Karpas-422 (cell line): Measurements from ENCODE around the gene USP15. TPM values are rescaled to one million over a fixed set of nuclear protein-coding genes. Genes with fewer than 3 reads are reported as not detected.

Experiments
- DNase-seq: peaks from one replicate; pipeline ENCODE4 v3.0.0-alpha.2; 2015
- H2AFZ ChIP-seq: fragments of 200-600 bp; sonication (generic); 2 replicates; pipeline ENCODE4 v1.6.1; 2014; ENCODE audit warnings: antibody characterized with exemption, low read length, mixed read lengths
- H3K27ac ChIP-seq: fragments of 200-600 bp; sonication (generic); 2 replicates; pipeline ENCODE4 v1.5.1; 2014; ENCODE audit warnings: mild to moderate bottlenecking, low read length, moderate library complexity
- H3K27me3 ChIP-seq: fragments of 200-600 bp; sonication (generic); 2 replicates; pipeline ENCODE4 v1.6.1; 2014; ENCODE audit warnings: low read length, mixed read lengths
- H3K36me3 ChIP-seq: fragments of 200-600 bp; sonication (generic); 2 replicates; pipeline ENCODE4 v1.6.1; 2014; ENCODE audit warnings: low read length, mixed read lengths; ENCODE audit not compliant: insufficient read depth
- H3K4me1 ChIP-seq: fragments of 200-600 bp; sonication (generic); 2 replicates; pipeline ENCODE4 v1.6.1; 2014; ENCODE audit warnings: mild to moderate bottlenecking, low read length, mixed read lengths
- H3K4me2 ChIP-seq: fragments of 200-600 bp; sonication (generic); 2 replicates; pipeline ENCODE4 v1.6.1; 2014; ENCODE audit warnings: low read length, low read depth, mild to moderate bottlenecking; ENCODE audit not compliant: poor library complexity, severe bottlenecking
- H3K4me3 ChIP-seq: fragments of 200-600 bp; sonication (generic); 2 replicates; pipeline ENCODE4 v1.5.1; 2014; ENCODE audit warnings: mild to moderate bottlenecking, antibody characterized with exemption, low read length, mixed read lengths
- H3K79me2 ChIP-seq: fragments of 200-600 bp; sonication (generic); 2 replicates; pipeline ENCODE4 v1.6.1; 2014; ENCODE audit warnings: mild to moderate bottlenecking, low read length, mixed read lengths
- H3K9ac ChIP-seq: fragments of 200-600 bp; sonication (generic); 2 replicates; pipeline ENCODE4 v1.6.0; 2014; ENCODE audit warnings: low read length
- H3K9me2 ChIP-seq: fragments of 200-600 bp; sonication (generic), shearing (Covaris generic); replicated peaks from 2 replicates; pipeline ENCODE4 v1.6.0; 2014; ENCODE audit warnings: mild to moderate bottlenecking, low read length, moderate library complexity; ENCODE audit not compliant: insufficient read depth
- H3K9me3 ChIP-seq: fragments of 300-700, 200-600 bp; sonication (generic); 2 replicates; pipeline ENCODE4 v1.6.1; 2014; ENCODE audit warnings: low read length, mixed read lengths
- H4K20me1 ChIP-seq: fragments of 200-600 bp; sonication (generic); 2 replicates; pipeline ENCODE4 v1.6.1; 2014; ENCODE audit warnings: mild to moderate bottlenecking, antibody characterized with exemption, low read length, low read depth; ENCODE audit not compliant: insufficient read depth
- total RNA-seq: library from RNA; depleted of rRNA; stranded (reverse); fragments of >200 nt; shearing (Covaris generic); gene quantifications from 2 replicates; pipeline ENCODE4 v1.2.3, GENCODE V29; 2014; ENCODE audit warnings: low replicate concordance

The USP15 gene
- total RNA-seq, 1 experiment from 2014 or later, result 96.0 TPM

GRCh38 chr12:62379723-62380045 lies 119.5 kb downstream of the USP15 start:
- H3K9me2 ChIP-seq, result no peaks in the 10 kb centered on the region
- H3K4me2 ChIP-seq, result no peak overlapping the region
- no peak overlapping the region for H3K27ac ChIP-seq
- no peaks in the 10 kb centered on the region for H4K20me1 ChIP-seq
- H3K36me3 ChIP-seq, result peaks cover 18% of the 10 kb centered on the region
- no peaks in the 10 kb centered on the region for H3K4me1 ChIP-seq
- H3K4me3 ChIP-seq, result no peak overlapping the region
- no peak overlapping the region for H3K9ac ChIP-seq
- peaks cover 54% of the 10 kb centered on the region for H3K79me2 ChIP-seq
- no peaks in the 10 kb centered on the region for H3K27me3 ChIP-seq
- no peak overlapping the region for H2AFZ ChIP-seq
- no peak for DNase-seq
- no peaks in the 10 kb centered on the region for H3K9me3 ChIP-seq

- peaks cover 23% of the 10 kb centered on the region for H3K36me3 ChIP-seq
- no peak overlapping the region for H3K4me2 ChIP-seq
- peaks cover 33% of the 10 kb centered on the region for H3K79me2 ChIP-seq
- no peak overlapping the region for H2AFZ ChIP-seq
- H4K20me1 ChIP-seq, result no peaks in the 10 kb centered on the region
- no peak for DNase-seq
- no peaks in the 10 kb centered on the region for H3K9me3 ChIP-seq
- H3K4me3 ChIP-seq, result no peak overlapping the region
- H3K27ac ChIP-seq, result no peak overlapping the region
- no peak overlapping the region for H3K9ac ChIP-seq
- no peaks in the 10 kb centered on the region for H3K9me2 ChIP-seq
- no peaks in the 10 kb centered on the region for H3K27me3 ChIP-seq
- no peaks in the 10 kb centered on the region for H3K4me1 ChIP-seq
Measured at GRCh38 chr12:62382526-62382925, 122.3 kb downstream of the USP15 start.

- H3K4me1 ChIP-seq, result peaks cover 17% of the 10 kb centered on the region
- no peak overlapping the region for H3K4me2 ChIP-seq
- no peak overlapping the region for H3K9ac ChIP-seq
- H4K20me1 ChIP-seq, result no peaks in the 10 kb centered on the region
- peaks cover 64% of the 10 kb centered on the region for H3K36me3 ChIP-seq
- no peak for DNase-seq
- no peaks in the 10 kb centered on the region for H3K9me3 ChIP-seq
- H3K79me2 ChIP-seq, result peaks cover 10% of the 10 kb centered on the region; the same call in 1 of the 2 replicates
- H2AFZ ChIP-seq, result no peak overlapping the region
- H3K27ac ChIP-seq, result no peak overlapping the region
- H3K4me3 ChIP-seq, result no peak overlapping the region
- H3K9me2 ChIP-seq, result no peaks in the 10 kb centered on the region
- no peaks in the 10 kb centered on the region for H3K27me3 ChIP-seq
Measured at GRCh38 chr12:62396750-62397149, 136.5 kb downstream of the USP15 start.

GRCh38 chr12:62400135-62400534 lies 139.9 kb downstream of the USP15 start:
- DNase-seq, result peak; percentile 52

GRCh38 chr12:62401631-62402030 lies 141.4 kb downstream of the USP15 start:
- Histone ChIP-seq H3K79me2 (0 out of 2 replicates have a peak, but pooled peaks cover 7% of the 10 kb centered on the region), H3K27ac (no peak overlapping the region), H3K36me3 (peaks cover 66% of the 10 kb centered on the region), H3K9me3 (no peaks in the 10 kb centered on the region), H3K4me2 (no peak overlapping the region), H2AFZ (no peak overlapping the region), H3K4me3 (no peak overlapping the region), H3K27me3 (no peaks in the 10 kb centered on the region), H4K20me1 (no peaks in the 10 kb centered on the region), H3K9me2 (no peaks in the 10 kb centered on the region), H3K9ac (no peak overlapping the region), H3K4me1 (peaks cover 17% of the 10 kb centered on the region)
- DNase-seq, result no peak

More at GRCh38 chr12:62400135-62400534, 139.9 kb downstream of the USP15 start:
- Histone ChIP-seq H3K9me3 (no peaks in the 10 kb centered on the region), H2AFZ (no peak overlapping the region), H3K27ac (peak overlapping the region; percentile 27; the same call in 1 of the 2 replicates), H3K9me2 (no peaks in the 10 kb centered on the region), H3K36me3 (peaks cover 66% of the 10 kb centered on the region), H3K4me1 (peaks cover 17% of the 10 kb centered on the region), H3K27me3 (no peaks in the 10 kb centered on the region), H4K20me1 (no peaks in the 10 kb centered on the region), H3K4me3 (no peak overlapping the region), H3K4me2 (peak overlapping the region; percentile 4), H3K9ac (no peak overlapping the region), H3K79me2 (0 out of 2 replicates have a peak, but pooled peaks cover 7% of the 10 kb centered on the region)

GRCh38 chr12:62403031-62403430 lies 142.8 kb downstream of the USP15 start:
- Histone ChIP-seq H3K9me3 (no peaks in the 10 kb centered on the region), H2AFZ (no peak overlapping the region), H3K79me2 (0 out of 2 replicates have a peak, but pooled peaks cover 7% of the 10 kb centered on the region), H3K4me3 (no peak overlapping the region), H3K9me2 (no peaks in the 10 kb centered on the region), H3K27ac (no peak overlapping the region), H3K9ac (no peak overlapping the region), H3K36me3 (peaks cover 64% of the 10 kb centered on the region), H3K27me3 (no peaks in the 10 kb centered on the region), H4K20me1 (no peaks in the 10 kb centered on the region), H3K4me1 (peaks cover 17% of the 10 kb centered on the region), H3K4me2 (no peak overlapping the region)
- DNase-seq, result no peak

GRCh38 chr12:62407587-62407986 lies 147.4 kb downstream of the USP15 start:
- DNase-seq, result no peak

GRCh38 chr12:62409068-62409467 lies 148.9 kb downstream of the USP15 start:
- no peaks in the 10 kb centered on the region for H3K27me3 ChIP-seq
- H3K4me3 ChIP-seq, result no peak overlapping the region
- H3K36me3 ChIP-seq, result peaks cover 34% of the 10 kb centered on the region
- no peaks in the 10 kb centered on the region for H3K9me3 ChIP-seq
- DNase-seq, result no peak
- H3K4me2 ChIP-seq, result no peak overlapping the region
- no peak overlapping the region for H3K27ac ChIP-seq
- no peak overlapping the region for H2AFZ ChIP-seq
- no peaks in the 10 kb centered on the region for H4K20me1 ChIP-seq
- no peaks in the 10 kb centered on the region for H3K9me2 ChIP-seq
- no peak overlapping the region for H3K9ac ChIP-seq
- H3K4me1 ChIP-seq, result no peaks in the 10 kb centered on the region
- H3K79me2 ChIP-seq, result no peaks in the 10 kb centered on the region

More at GRCh38 chr12:62407587-62407986, 147.4 kb downstream of the USP15 start:
- Histone ChIP-seq H3K4me2 (no peak overlapping the region), H3K79me2 (no peaks in the 10 kb centered on the region), H3K36me3 (peaks cover 42% of the 10 kb centered on the region), H3K27ac (no peak overlapping the region), H4K20me1 (no peaks in the 10 kb centered on the region), H3K4me3 (no peak overlapping the region), H3K4me1 (no peaks in the 10 kb centered on the region), H3K9ac (no peak overlapping the region), H3K9me2 (no peaks in the 10 kb centered on the region), H3K27me3 (no peaks in the 10 kb centered on the region), H2AFZ (no peak overlapping the region), H3K9me3 (no peaks in the 10 kb centered on the region)

GRCh38 chr12:62414180-62414579 lies 154.0 kb downstream of the USP15 start:
- H3K9me3 ChIP-seq, result 0 out of 2 replicates have a peak, but pooled peaks cover 7% of the 10 kb centered on the region
- no peaks in the 10 kb centered on the region for H3K27me3 ChIP-seq
- no peaks in the 10 kb centered on the region for H4K20me1 ChIP-seq
- no peak overlapping the region for H3K4me2 ChIP-seq
- no peaks in the 10 kb centered on the region for H3K9me2 ChIP-seq
- DNase-seq, result no peak
- H3K36me3 ChIP-seq, result peaks cover 14% of the 10 kb centered on the region
- no peaks in the 10 kb centered on the region for H3K79me2 ChIP-seq
- H3K4me3 ChIP-seq, result no peak overlapping the region
- H3K27ac ChIP-seq, result no peak overlapping the region
- no peak overlapping the region for H3K9ac ChIP-seq
- no peak overlapping the region for H2AFZ ChIP-seq
- no peaks in the 10 kb centered on the region for H3K4me1 ChIP-seq
